ENCODE measurements around the gene GPS1. TPM values are rescaled to one million over a fixed set of nuclear protein-coding genes. Genes with fewer than 3 reads are reported as not detected.

GPS1 gene
- total RNA-seq, 4 donors from 2014 or later: 72.4 to 113 (median 100) TPM

- Histone ChIP-seq H3K4me1 (peaks cover 33% of the 10 kb centered on the region), H3K9me3 (no peaks in the 10 kb centered on the region), H3K27me3 (no peaks in the 10 kb centered on the region), H3K36me3 (peaks cover 11% of the 10 kb centered on the region), H3K4me3 (no peak overlapping the region), H3K27ac (no peak overlapping the region)
- TF ChIP-seq EP300 (IDR thresholded peaks at IDR 0.05): no peak
- no peak for TF ChIP-seq POLR2AphosphoS5 (IDR thresholded peaks at IDR 0.05)
- no peak for TF ChIP-seq POLR2A (IDR thresholded peaks at IDR 0.05)
- no peak for TF ChIP-seq CTCF (IDR thresholded peaks at IDR 0.05)
- no peak for DNase-seq (ENCODE audit: low spot score in 2 of 2)
- WGBS: 54% methylated on average over 21 of the region's 24 CpGs
These were observed 45.0 kb upstream of the GPS1 start for GRCh38 chr17:82006468-82007227.

GRCh38 chr17:82007228-82007494, 44.5 kb upstream of the GPS1 start:
- Histone ChIP-seq H3K9me3 (no peaks in the 10 kb centered on the region), H3K4me1 (peaks cover 33% of the 10 kb centered on the region), H3K4me3 (no peak overlapping the region), H3K27me3 (no peaks in the 10 kb centered on the region), H3K27ac (no peak overlapping the region), H3K36me3 (peaks cover 16% of the 10 kb centered on the region)
- no peak for DNase-seq (ENCODE audit: low spot score in 2 of 2)
- TF ChIP-seq CTCF (IDR thresholded peaks at IDR 0.05) (no peak), EP300 (IDR thresholded peaks at IDR 0.05) (no peak), POLR2AphosphoS5 (IDR thresholded peaks at IDR 0.05) (no peak), POLR2A (IDR thresholded peaks at IDR 0.05) (no peak)
- WGBS: no CpG with 5 or more reads among the region's 6 CpGs

- Histone ChIP-seq H3K9me3 (no peaks in the 10 kb centered on the region), H3K27me3 (no peaks in the 10 kb centered on the region), H3K27ac (no peak overlapping the region), H3K4me1 (peaks cover 36% of the 10 kb centered on the region), H3K36me3 (peaks cover 19% of the 10 kb centered on the region), H3K4me3 (no peak overlapping the region)
- WGBS: 100% methylated on average over 5 of the region's 30 CpGs
- no peak for DNase-seq (ENCODE audit: low spot score in 2 of 2)
- no peak for TF ChIP-seq CTCF (IDR thresholded peaks at IDR 0.05)
These were observed 44.0 kb upstream of the GPS1 start for GRCh38 chr17:82007495-82008257.

- Histone ChIP-seq H3K4me1 (peaks cover 36% of the 10 kb centered on the region), H3K27ac (no peak overlapping the region), H3K27me3 (no peaks in the 10 kb centered on the region), H3K36me3 (peaks cover 19% of the 10 kb centered on the region), H3K4me3 (no peak overlapping the region), H3K9me3 (no peaks in the 10 kb centered on the region)
- TF ChIP-seq POLR2AphosphoS5 (IDR thresholded peaks at IDR 0.05): no peak
- no peak for TF ChIP-seq EP300 (IDR thresholded peaks at IDR 0.05)
- no peak for TF ChIP-seq POLR2A (IDR thresholded peaks at IDR 0.05)
- TF ChIP-seq CTCF (IDR thresholded peaks at IDR 0.05): no peak
- no peak for DNase-seq (ENCODE audit: low spot score in 2 of 2)
- 86% methylated on average over 12 of the region's 26 CpGs for WGBS
These were observed 43.3 kb upstream of the GPS1 start for GRCh38 chr17:82008258-82008940.

- Histone ChIP-seq H3K9me3 (no peaks in the 10 kb centered on the region), H3K27ac (no peak overlapping the region), H3K27me3 (no peaks in the 10 kb centered on the region), H3K36me3 (peaks cover 19% of the 10 kb centered on the region), H3K4me1 (peaks cover 36% of the 10 kb centered on the region), H3K4me3 (no peak overlapping the region)
- TF ChIP-seq CTCF (IDR thresholded peaks at IDR 0.05): no peak
- TF ChIP-seq POLR2A (IDR thresholded peaks at IDR 0.05): no peak
- no peak for TF ChIP-seq POLR2AphosphoS5 (IDR thresholded peaks at IDR 0.05)
- TF ChIP-seq EP300 (IDR thresholded peaks at IDR 0.05): no peak
- 100% methylated on average over 2 of the region's 28 CpGs for WGBS
- no peak for DNase-seq (ENCODE audit: low spot score in 2 of 2)
These were observed 42.7 kb upstream of the GPS1 start for GRCh38 chr17:82008941-82009405.

Data from suprapubic skin (tissue), 4 donors.